22Rv1 (cell line): ENCODE results near the gene MID2.

Experiments used
- ZFX ChIP-seq: fragments of 450-650 bp; IDR thresholded peaks from 2 replicates; pipeline ENCODE4 v1.6.1; 2017; ENCODE audit warnings: antibody characterized with exemption, borderline replicate concordance
- TF ChIP-seq, protein P1 (sequence below): fragments of 450-650 bp; IDR thresholded peaks from 2 replicates; pipeline ENCODE4 v1.5.1; 2017; ENCODE audit warnings: mild to moderate bottlenecking

- TF ChIP-seq, protein P1, sequence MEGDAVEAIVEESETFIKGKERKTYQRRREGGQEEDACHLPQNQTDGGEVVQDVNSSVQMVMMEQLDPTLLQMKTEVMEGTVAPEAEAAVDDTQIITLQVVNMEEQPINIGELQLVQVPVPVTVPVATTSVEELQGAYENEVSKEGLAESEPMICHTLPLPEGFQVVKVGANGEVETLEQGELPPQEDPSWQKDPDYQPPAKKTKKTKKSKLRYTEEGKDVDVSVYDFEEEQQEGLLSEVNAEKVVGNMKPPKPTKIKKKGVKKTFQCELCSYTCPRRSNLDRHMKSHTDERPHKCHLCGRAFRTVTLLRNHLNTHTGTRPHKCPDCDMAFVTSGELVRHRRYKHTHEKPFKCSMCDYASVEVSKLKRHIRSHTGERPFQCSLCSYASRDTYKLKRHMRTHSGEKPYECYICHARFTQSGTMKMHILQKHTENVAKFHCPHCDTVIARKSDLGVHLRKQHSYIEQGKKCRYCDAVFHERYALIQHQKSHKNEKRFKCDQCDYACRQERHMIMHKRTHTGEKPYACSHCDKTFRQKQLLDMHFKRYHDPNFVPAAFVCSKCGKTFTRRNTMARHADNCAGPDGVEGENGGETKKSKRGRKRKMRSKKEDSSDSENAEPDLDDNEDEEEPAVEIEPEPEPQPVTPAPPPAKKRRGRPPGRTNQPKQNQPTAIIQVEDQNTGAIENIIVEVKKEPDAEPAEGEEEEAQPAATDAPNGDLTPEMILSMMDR, result peak; percentile 42
- TF ChIP-seq ZFX, result no peak
Measured at GRCh38 chrX:107894038-107894437, 68.4 kb downstream of the MID2 start.
